GM20000 (cell line): ENCODE measurements around the gene RABEPK.

Experiments used
- DNase-seq: peaks from one replicate; pipeline ENCODE4 v3.0.0; 2012; ENCODE audit warnings: low spot score
- TF ChIP-seq, protein P1 (sequence below): IDR thresholded peaks from 2 replicates; pipeline ENCODE4 v1.5.1; 2012; ENCODE audit warnings: mild to moderate bottlenecking, control low read depth; ENCODE audit errors: extremely low read depth, missing control alignments

RABEPK gene

DNA sequence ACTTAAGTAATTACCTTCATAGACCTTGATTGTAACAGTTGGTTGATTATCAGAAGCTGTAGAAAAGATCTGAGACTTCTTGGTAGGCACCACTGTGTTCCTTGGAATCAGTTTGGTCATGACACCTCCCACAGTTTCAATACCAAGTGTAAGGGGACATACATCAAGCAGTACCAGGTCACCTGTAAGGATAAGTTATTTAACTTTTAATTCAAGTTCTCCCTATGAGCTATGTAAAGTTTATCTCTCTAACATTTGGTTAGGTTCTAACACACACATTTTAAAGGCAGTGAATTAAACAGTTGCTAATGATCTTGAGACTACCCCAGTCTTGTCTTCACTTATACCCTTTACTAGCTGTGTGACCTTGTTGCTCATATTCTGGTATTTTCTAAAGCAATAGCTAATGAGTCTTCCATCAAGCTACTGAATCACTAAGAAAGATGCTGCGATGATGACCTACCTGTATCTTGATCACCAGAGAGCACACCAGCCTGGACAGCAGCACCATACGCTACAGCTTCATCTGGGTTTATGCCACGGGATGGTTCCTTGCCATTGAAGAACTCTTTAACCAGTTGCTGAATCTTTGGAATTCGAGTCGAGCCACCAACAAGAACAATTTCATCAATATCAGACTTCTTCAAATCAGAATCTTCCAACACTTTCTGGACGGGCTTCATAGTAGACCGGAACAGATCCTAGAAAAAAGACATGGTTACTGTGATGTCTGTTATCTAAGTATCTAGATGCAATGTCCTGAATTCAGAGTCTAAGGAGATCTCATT lies 38.0 kb downstream of the RABEPK start:
- TF ChIP-seq, protein P1, sequence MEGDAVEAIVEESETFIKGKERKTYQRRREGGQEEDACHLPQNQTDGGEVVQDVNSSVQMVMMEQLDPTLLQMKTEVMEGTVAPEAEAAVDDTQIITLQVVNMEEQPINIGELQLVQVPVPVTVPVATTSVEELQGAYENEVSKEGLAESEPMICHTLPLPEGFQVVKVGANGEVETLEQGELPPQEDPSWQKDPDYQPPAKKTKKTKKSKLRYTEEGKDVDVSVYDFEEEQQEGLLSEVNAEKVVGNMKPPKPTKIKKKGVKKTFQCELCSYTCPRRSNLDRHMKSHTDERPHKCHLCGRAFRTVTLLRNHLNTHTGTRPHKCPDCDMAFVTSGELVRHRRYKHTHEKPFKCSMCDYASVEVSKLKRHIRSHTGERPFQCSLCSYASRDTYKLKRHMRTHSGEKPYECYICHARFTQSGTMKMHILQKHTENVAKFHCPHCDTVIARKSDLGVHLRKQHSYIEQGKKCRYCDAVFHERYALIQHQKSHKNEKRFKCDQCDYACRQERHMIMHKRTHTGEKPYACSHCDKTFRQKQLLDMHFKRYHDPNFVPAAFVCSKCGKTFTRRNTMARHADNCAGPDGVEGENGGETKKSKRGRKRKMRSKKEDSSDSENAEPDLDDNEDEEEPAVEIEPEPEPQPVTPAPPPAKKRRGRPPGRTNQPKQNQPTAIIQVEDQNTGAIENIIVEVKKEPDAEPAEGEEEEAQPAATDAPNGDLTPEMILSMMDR = no peak
- no peak for DNase-seq

- no peak for DNase-seq
- TF ChIP-seq, protein P1 = no peak
Observed at GRCh38 chr9:125238915-125239446, 38.6 kb downstream of the RABEPK start.

GRCh38 chr9:125239631-125240597 lies 39.6 kb downstream of the RABEPK start:
- TF ChIP-seq, protein P1 = no peak
- no peak for DNase-seq

DNA sequence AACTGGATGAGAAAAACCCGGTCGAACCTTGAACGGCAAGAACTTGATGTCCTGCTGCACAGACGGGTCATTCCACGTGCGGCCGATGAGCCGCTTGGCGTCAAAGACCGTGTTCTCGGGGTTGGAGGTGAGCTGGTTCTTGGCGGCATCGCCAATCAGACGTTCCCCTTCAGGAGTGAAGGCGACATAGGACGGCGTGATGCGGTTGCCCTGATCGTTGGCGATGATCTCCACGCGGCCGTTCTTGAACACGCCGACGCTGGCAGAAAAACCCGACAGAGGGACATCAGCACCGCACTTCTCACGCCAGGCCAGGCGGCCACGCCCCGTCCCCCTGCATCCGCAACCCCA lies 40.3 kb downstream of the RABEPK start:
- TF ChIP-seq, protein P1 = no peak
- peak; percentile 7 for DNase-seq

DNA sequence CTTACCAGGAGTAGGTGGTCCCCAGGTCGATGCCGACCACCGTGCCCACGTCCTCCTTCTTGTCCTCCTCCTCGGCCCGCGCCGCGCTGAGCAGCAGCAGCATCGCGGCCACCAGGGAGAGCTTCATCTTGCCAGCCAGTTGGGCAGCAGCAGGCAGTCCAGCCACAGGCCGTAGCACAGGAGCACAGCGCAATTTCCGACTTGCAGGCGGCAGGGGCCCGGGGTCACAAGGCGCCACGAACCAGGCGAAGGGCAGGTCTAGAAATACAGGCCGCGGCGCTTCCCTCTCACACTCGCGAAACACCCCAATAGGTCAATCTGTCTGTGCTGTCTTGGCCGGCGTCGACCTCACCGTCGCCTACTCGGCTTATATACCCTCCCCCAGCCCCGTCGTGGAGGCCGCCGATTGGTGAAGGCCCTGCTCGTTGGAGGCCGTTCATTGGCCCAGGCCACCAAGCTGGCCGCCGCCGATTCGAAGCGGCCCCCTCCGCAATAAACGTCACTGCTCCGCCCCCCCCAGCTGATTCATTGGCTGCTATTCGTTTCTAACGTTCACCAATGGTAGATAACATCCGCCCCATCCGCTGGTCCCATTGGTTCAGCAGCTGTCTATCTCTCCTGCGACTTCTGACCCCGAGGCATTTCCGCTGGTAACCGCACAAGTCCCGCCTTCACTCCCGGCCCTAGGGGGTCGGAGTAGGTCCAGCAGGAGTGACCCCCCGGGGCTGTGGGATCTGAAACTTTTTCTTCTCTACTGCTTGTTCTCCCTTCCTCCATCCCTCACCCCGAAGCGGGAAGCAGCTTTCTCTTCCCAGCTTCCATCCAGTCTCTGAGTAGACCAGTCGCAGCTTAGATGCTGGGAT lies 40.9 kb downstream of the RABEPK start, which contains the start of gene HSPA5:
Gene HSPA5, minus strand, starts transcription at position 344 of the 863 bp plus-strand sequence. Its CDS starts 217 bp downstream, at position 127.
- DNase-seq = peak; percentile 95
- TF ChIP-seq, protein P1 = no peak

DNA sequence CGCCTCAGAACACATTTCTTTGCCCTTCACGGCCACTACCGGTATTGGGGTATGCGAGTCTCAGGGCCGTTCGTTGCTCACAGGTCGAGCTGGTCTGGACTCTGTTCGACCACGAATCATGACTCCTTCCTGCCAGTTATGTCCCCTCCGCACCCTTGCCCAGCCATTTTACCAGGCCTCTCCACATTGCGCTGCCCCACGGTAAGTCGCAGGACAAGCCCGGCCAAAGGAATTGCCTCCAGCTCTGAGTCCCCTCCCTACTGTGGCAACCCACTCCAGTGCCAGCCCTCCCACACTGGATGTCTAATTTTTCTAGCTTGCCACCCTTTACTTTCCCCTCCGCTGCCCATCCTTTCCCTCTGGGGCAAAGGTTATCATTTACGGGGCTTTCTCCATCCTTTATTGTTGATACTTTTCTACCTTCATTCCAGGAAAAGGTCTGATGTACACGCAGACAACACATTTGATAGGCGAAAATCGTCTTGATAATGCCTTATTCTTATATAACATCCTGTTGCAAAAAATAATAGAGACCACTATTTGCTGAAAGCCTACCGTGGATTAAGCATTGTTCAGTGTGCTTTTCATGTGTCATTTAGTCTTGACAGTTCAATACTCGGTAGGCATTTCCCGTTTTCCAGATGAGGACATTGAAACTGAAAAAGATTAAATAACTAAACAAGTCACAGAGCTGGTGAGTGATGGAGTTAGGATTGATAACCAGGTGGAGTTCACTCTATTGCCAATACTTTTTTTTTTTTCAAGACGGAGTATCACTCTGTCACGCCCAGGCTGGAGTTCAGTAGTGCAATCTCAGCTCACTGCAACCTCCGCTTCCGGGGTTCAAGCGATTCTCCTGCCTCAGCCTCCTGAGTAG lies 41.8 kb downstream of the RABEPK start:
- TF ChIP-seq, protein P1 = no peak

More for the DNA sequence above, 41.8 kb downstream of the RABEPK start:
- no peak for DNase-seq
